Gastroesophageal sphincter (tissue), 4 donors: ENCODE data around the gene ADPRHL1. TPM values are rescaled to one million over a fixed set of nuclear protein-coding genes. Genes with fewer than 3 reads are reported as not detected.

Experiments
- ATAC-seq: fragments of 150-250 bp; one replicate; pipeline ENCODE4 v1.9.1; 2016; ENCODE audit warnings: mild to moderate bottlenecking, moderate library complexity
- H3K27ac ChIP-seq, 4 donors: fragments of 200-600 bp; sonication (generic) in 3 of 4; 1 replicate in 3 of 4; 2 replicates in 1 of 4; pipeline ENCODE4 v1.5.1; 2016 to 2019
- H3K27me3 ChIP-seq: fragments of 200-600 bp; sonication (generic); one replicate; pipeline ENCODE4 v1.5.1; 2019
- H3K36me3 ChIP-seq, 2 donors: fragments of 200-600 bp; sonication (generic); one replicate each; pipeline ENCODE4 v1.5.1; 2019; ENCODE audit warnings: control low read depth in 1 of 2
- H3K4me1 ChIP-seq, 3 donors: fragments of 200-600 bp; sonication (generic); 1 replicate in 2 of 3; 2 replicates in 1 of 3; pipeline ENCODE4 v1.5.1; 2016 to 2019; ENCODE audit warnings: control low read depth in 2 of 3
- H3K4me3 ChIP-seq, 2 donors: fragments of 200-600 bp; sonication (generic); one replicate each; pipeline ENCODE4 v1.5.1; 2019; ENCODE audit warnings: mild to moderate bottlenecking in 1 of 2, moderate library complexity in 1 of 2
- H3K9me3 ChIP-seq, 3 donors: fragments of 200-600 bp; sonication (generic); one replicate each; pipeline ENCODE4 v1.5.1; 2017 to 2019; ENCODE audit warnings: control low read depth in 2 of 3
- CTCF ChIP-seq, 4 experiments: fragments of 200-600 bp in 2 of 4; fragments of 450-650 bp in 2 of 4; sonication (generic) in 1 of 4; IDR thresholded peaks; one replicate each; pipeline ENCODE4 v1.5.1; 2017 to 2019; ENCODE audit warnings: antibody characterized with exemption in 4 of 4, mild to moderate bottlenecking in 2 of 4, moderate library complexity in 2 of 4
- EP300 ChIP-seq: sonication (generic); formaldehyde crosslinking; IDR thresholded peaks from one replicate; pipeline ENCODE4 v1.6.1; 2017; ENCODE audit warnings: antibody characterized with exemption, mild to moderate bottlenecking
- POLR2A ChIP-seq, 2 donors: fragments of 450-650 bp; IDR thresholded peaks; one replicate each; pipeline ENCODE4 v1.6.1; 2017; ENCODE audit warnings: antibody characterized with exemption in 2 of 2, mild to moderate bottlenecking in 2 of 2, moderate library complexity in 1 of 2
- POLR2AphosphoS5 ChIP-seq: sonication (generic); formaldehyde crosslinking; IDR thresholded peaks from one replicate; pipeline ENCODE4 v1.6.1; 2017; ENCODE audit warnings: antibody characterized with exemption
- WGBS, 2 donors: methylation state at CpG; one replicate each; pipeline ENCODE4 v1.1.5; 2018; ENCODE audit warnings: low coverage in 1 of 2; 5-methylcytosine and 5-hydroxymethylcytosine counted together
- total RNA-seq, 4 donors: library from RNA; depleted of rRNA; stranded (reverse); fragments of >200 nt; gene quantifications; one replicate each; pipeline ENCODE4 v1.1.0, GENCODE V29; 2016

Gene ADPRHL1
- total RNA-seq, 4 donors from 2014 or later, result 4.7 to 33.8 (median 8.9) TPM

GRCh38 chr13:113468472-113469201 lies 15.3 kb upstream of the ADPRHL1 start:
- Histone ChIP-seq H3K27me3 (no peaks in the 10 kb centered on the region), H3K36me3 (peaks cover 0 to 69% of the 10 kb centered on the region in 2 donors), H3K4me1 (no peaks in the 10 kb centered on the region), H3K9me3 (no peaks in the 10 kb centered on the region), H3K27ac (no peak overlapping the region), H3K4me3 (no peak overlapping the region)
- no peak for ATAC-seq
- 72 to 83% methylated on average over 11 to 17 of the region's 22 CpGs for WGBS, 2 donors
- no peak for TF ChIP-seq CTCF (IDR thresholded peaks at IDR 0.05)
- no peak for TF ChIP-seq EP300
- no peak for TF ChIP-seq POLR2A (IDR thresholded peaks at IDR 0.05)
- TF ChIP-seq POLR2AphosphoS5, result no peak

GRCh38 chr13:113468029-113468428 lies 14.7 kb upstream of the ADPRHL1 start:
- no peak overlapping the region for H3K27ac ChIP-seq
- no peak overlapping the region for H3K4me3 ChIP-seq
- no peaks in the 10 kb centered on the region for H3K27me3 ChIP-seq
- 92 to 96% methylated on average over 6 of the region's 7 CpGs for WGBS, 2 donors
- TF ChIP-seq CTCF (IDR thresholded peaks at IDR 0.05) (no peak), POLR2AphosphoS5 (no peak), POLR2A (IDR thresholded peaks at IDR 0.05) (no peak), EP300 (no peak)
- no peak for ATAC-seq
- H3K9me3 ChIP-seq, result no peaks in the 10 kb centered on the region
- peaks cover 0 to 63% of the 10 kb centered on the region in 2 donors for H3K36me3 ChIP-seq
- no peaks in the 10 kb centered on the region for H3K4me1 ChIP-seq

DNA sequence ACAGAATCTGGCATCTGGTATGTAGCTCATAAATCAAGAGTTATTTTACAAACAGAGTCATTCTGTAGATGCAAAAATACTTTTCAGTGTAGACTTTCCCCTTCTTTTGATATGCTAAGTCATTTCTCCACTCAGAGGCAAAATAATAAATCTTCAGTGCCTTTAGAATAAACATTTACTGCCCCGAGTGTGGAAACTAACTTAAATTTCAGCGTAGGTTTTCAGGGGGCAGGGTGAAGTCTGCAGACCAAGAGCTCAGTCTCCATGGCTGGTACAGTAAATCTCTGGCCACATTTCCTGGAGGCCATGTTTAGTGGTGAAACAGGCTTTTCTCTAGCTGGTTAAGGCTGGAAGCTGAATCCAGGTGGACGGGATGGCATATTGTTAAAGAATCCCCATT lies 13.1 kb upstream of the ADPRHL1 start:
- H3K4me3 ChIP-seq, result no peak overlapping the region
- H3K36me3 ChIP-seq, result peaks cover 0 to 55% of the 10 kb centered on the region in 2 donors
- no peaks in the 10 kb centered on the region for H3K9me3 ChIP-seq
- WGBS, 2 donors, result 40 to 59% methylated on average over 1 to 3 of the region's 3 CpGs
- H3K27ac ChIP-seq, result no peak overlapping the region
- ATAC-seq, result no peak
- H3K27me3 ChIP-seq, result no peaks in the 10 kb centered on the region
- no peaks in the 10 kb centered on the region for H3K4me1 ChIP-seq
- TF ChIP-seq POLR2AphosphoS5, result no peak
- TF ChIP-seq CTCF (IDR thresholded peaks at IDR 0.05), result no peak
- no peak for TF ChIP-seq POLR2A (IDR thresholded peaks at IDR 0.05)
- TF ChIP-seq EP300, result no peak

- Histone ChIP-seq H3K36me3 (peaks cover 0 to 60% of the 10 kb centered on the region in 2 donors), H3K27me3 (no peaks in the 10 kb centered on the region), H3K9me3 (no peaks in the 10 kb centered on the region), H3K4me3 (no peak overlapping the region), H3K27ac (no peak overlapping the region), H3K4me1 (no peaks in the 10 kb centered on the region)
- ATAC-seq, result no peak
- TF ChIP-seq CTCF (IDR thresholded peaks at IDR 0.05) (no peak), EP300 (no peak), POLR2AphosphoS5 (no peak), POLR2A (IDR thresholded peaks at IDR 0.05) (no peak)
- WGBS, 2 donors, result 61 to 95% methylated on average over 2 to 4 of the region's 4 CpGs
Measured at GRCh38 chr13:113465300-113465699, 12.0 kb upstream of the ADPRHL1 start.

DNA sequence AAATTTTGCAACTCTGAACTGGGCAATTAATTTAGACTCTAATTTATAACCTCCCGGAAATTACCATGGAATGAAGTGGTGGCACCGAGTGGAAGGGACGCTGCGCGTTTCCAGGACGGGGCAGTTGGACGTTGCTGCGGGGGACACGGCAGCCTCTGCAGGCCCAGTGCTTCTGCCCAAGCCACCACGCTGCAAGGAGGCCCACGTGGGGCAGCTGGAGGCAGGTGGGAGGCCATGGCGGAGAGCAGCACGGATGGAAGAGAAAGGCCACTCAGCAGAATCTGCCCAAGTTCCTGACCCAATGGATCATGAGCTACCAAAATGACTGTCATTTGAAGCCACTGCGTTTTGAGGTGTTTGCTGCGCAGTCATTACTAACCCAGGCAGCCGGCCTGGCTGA lies 11.2 kb upstream of the ADPRHL1 start:
- Histone ChIP-seq H3K27me3 (no peaks in the 10 kb centered on the region), H3K36me3 (peaks cover 0 to 63% of the 10 kb centered on the region in 2 donors), H3K9me3 (no peaks in the 10 kb centered on the region), H3K4me1 (no peaks in the 10 kb centered on the region), H3K27ac (no peak overlapping the region), H3K4me3 (no peak overlapping the region)
- ATAC-seq, result no peak
- no peak for TF ChIP-seq POLR2AphosphoS5
- TF ChIP-seq POLR2A (IDR thresholded peaks at IDR 0.05), result no peak
- TF ChIP-seq CTCF (IDR thresholded peaks at IDR 0.05), result no peak
- no peak for TF ChIP-seq EP300
- WGBS, 2 donors, result 87 to 94% methylated on average over 4 to 14 of the region's 16 CpGs
